ENCODE results near the gene ZNF8.
"Not testable (repeated sequence)": the region's sequence is repeated elsewhere in the genome, so short reads cannot be mapped to it uniquely, and the experiment has no call there.

Gene ZNF8

GRCh38 chr19:58278541-58279041 lies at the start of gene ZNF8:
Gene ZNF8 (plus strand): TSS chr19:58278955. CDS start chr19:58279082, 127 bp downstream.
- peak; percentile 98 for DNase-seq (ENCODE audit: low spot score)

- peak; percentile 40 for DNase-seq (ENCODE audit: low spot score)
These were observed 49.5 kb upstream of the ZNF8 start for GRCh38 chr19:58229255-58229639.

GRCh38 chr19:58237324-58237723 lies 41.4 kb upstream of the ZNF8 start:
- no peak for DNase-seq (ENCODE audit: low spot score)

GRCh38 chr19:58243351-58243750 lies 35.4 kb upstream of the ZNF8 start:
- no peak for DNase-seq (ENCODE audit: low spot score)

- DNase-seq (ENCODE audit: low spot score): no peak
These were observed 29.9 kb upstream of the ZNF8 start for GRCh38 chr19:58248886-58249285.

GRCh38 chr19:58252102-58252685 lies 26.6 kb upstream of the ZNF8 start:
- DNase-seq (ENCODE audit: low spot score): no peak

- not testable (repeated sequence) for DNase-seq (ENCODE audit: low spot score)
These were observed 20.5 kb upstream of the ZNF8 start for GRCh38 chr19:58258259-58258658.

GRCh38 chr19:58261600-58261967 lies 17.2 kb upstream of the ZNF8 start:
- no peak for DNase-seq (ENCODE audit: low spot score)

GRCh38 chr19:58261968-58262921 lies 16.5 kb upstream of the ZNF8 start:
- no peak for DNase-seq (ENCODE audit: low spot score)

- DNase-seq (ENCODE audit: low spot score): no peak
These were observed 15.8 kb upstream of the ZNF8 start for GRCh38 chr19:58262922-58263296.

- DNase-seq (ENCODE audit: low spot score): no peak
These were observed 13.7 kb upstream of the ZNF8 start for GRCh38 chr19:58265100-58265499.

GRCh38 chr19:58268344-58268743 lies 10.4 kb upstream of the ZNF8 start:
- no peak for DNase-seq (ENCODE audit: low spot score)

GRCh38 chr19:58274771-58275201 lies 4.0 kb upstream of the ZNF8 start:
- DNase-seq (ENCODE audit: low spot score): no peak

GRCh38 chr19:58275564-58275963 lies 3.2 kb upstream of the ZNF8 start:
- no peak for DNase-seq (ENCODE audit: low spot score)

- DNase-seq (ENCODE audit: low spot score): no peak
These were observed 1.6 kb upstream of the ZNF8 start for GRCh38 chr19:58277197-58277596.

- DNase-seq (ENCODE audit: low spot score): no peak
These were observed 811 bp upstream of the ZNF8 start for GRCh38 chr19:58277748-58278540.

- peak; percentile 93 for DNase-seq (ENCODE audit: low spot score)
These were observed 528 bp downstream of the ZNF8 start for GRCh38 chr19:58279042-58279924.

- no peak for DNase-seq (ENCODE audit: low spot score)
These were observed 1.2 kb downstream of the ZNF8 start for GRCh38 chr19:58279925-58280316.

GRCh38 chr19:58284199-58284598 lies 5.4 kb downstream of the ZNF8 start:
- DNase-seq (ENCODE audit: low spot score): no peak

- DNase-seq (ENCODE audit: low spot score): no peak
These were observed 13.2 kb downstream of the ZNF8 start for GRCh38 chr19:58291943-58292342.

GRCh38 chr19:58294743-58295374 lies 16.1 kb downstream of the ZNF8 start:
- no peak for DNase-seq (ENCODE audit: low spot score)

Data from GM03348 (cell line).